IMR-90 (cell line): Measurements from ENCODE around the gene ZBTB1. TPM values are rescaled to one million over a fixed set of nuclear protein-coding genes. Genes with fewer than 3 reads are reported as not detected.

Experiments
- ATAC-seq: fragments of 200-7000 bp; cut with Tn5 transposase; 2 replicates; pipeline ENCODE4 v1.9.1; 2020; ENCODE audit warnings: low read depth, mild to moderate bottlenecking, moderate library complexity
- BruUV-seq: library from RNA; stranded (reverse); fragments of 400-500 nt; replicated peaks from 2 replicates; lab custom pipeline; 2021; lab: Mats Ljungman, UMichigan
- CTCF ChIA-PET: fragments of 300-600 bp; formaldehyde crosslinking; extraction: SDS; loops from one replicate; lab custom pipeline; 2021; ENCODE audit warnings: antibody characterized with exemption; lab: Yijun Ruan, JAX
- POLR2A ChIA-PET: fragments of 300-600 bp; sonication (Branson Sonifier 250); formaldehyde crosslinking; loops from one replicate; lab custom pipeline; 2022; ENCODE audit warnings: antibody characterized with exemption; ENCODE audit not compliant: unreplicated experiment; lab: Charles Lee
- DNase-seq: peaks from one replicate; pipeline ENCODE4 v3.0.0; 2013
- H2AFZ ChIP-seq: replicated peaks from 2 replicates; pipeline ENCODE3; 2013; ENCODE audit warnings: low read length, mild to moderate bottlenecking; ENCODE audit not compliant: poor library complexity
- H2AK5ac ChIP-seq: 2 replicates; pipeline ENCODE4 v1.6.1; 2013; ENCODE audit warnings: low read depth, low read length, inconsistent platforms
- H2AK9ac ChIP-seq: replicated peaks from 2 replicates; pipeline ENCODE3; 2013; ENCODE audit warnings: mild to moderate bottlenecking, low read depth, low read length, moderate library complexity; ENCODE audit not compliant: poor library complexity
- H2BK120ac ChIP-seq: 2 replicates; pipeline ENCODE4 v1.6.1; 2013; ENCODE audit warnings: low read depth, low read length, inconsistent platforms
- H2BK15ac ChIP-seq: 3 replicates; pipeline ENCODE4 v1.6.1; 2013; ENCODE audit warnings: low read depth, low read length, inconsistent platforms
- H2BK20ac ChIP-seq: 2 replicates; pipeline ENCODE4 v1.6.1; 2013; ENCODE audit warnings: low read depth, mild to moderate bottlenecking, inconsistent platforms, low read length, moderate library complexity
- H2BK5ac ChIP-seq: 2 replicates; pipeline ENCODE4 v1.6.1; 2013; ENCODE audit warnings: mild to moderate bottlenecking, low read depth, low read length, inconsistent platforms; ENCODE audit not compliant: poor library complexity, severe bottlenecking
- H3K14ac ChIP-seq: replicated peaks from 2 replicates; pipeline ENCODE4 v1.6.1; 2013; ENCODE audit warnings: low read depth, low read length, inconsistent platforms
- H3K18ac ChIP-seq: 2 replicates; pipeline ENCODE4 v1.6.1; 2013; ENCODE audit warnings: low read depth, low read length, control low read depth
- H3K23ac ChIP-seq: 2 replicates; pipeline ENCODE4 v1.6.1; 2013; ENCODE audit warnings: low read depth, low read length, inconsistent platforms
- H3K27ac ChIP-seq: 2 replicates; pipeline ENCODE4 v1.5.1; 2013; ENCODE audit warnings: mild to moderate bottlenecking, control low read depth, low read length; ENCODE audit not compliant: insufficient read depth
- H3K27me3 ChIP-seq: 2 replicates; pipeline ENCODE4 v1.6.1; 2013; ENCODE audit warnings: low read length; ENCODE audit not compliant: control insufficient read depth, insufficient read depth
- H3K36me3 ChIP-seq: 2 replicates; pipeline ENCODE4 v1.6.1; 2013; ENCODE audit warnings: low read length, mixed read lengths; ENCODE audit not compliant: control insufficient read depth, insufficient read depth
- H3K4ac ChIP-seq: 2 replicates; pipeline ENCODE4 v1.6.1; 2013; ENCODE audit warnings: low read depth, low read length, inconsistent platforms
- H3K4me1 ChIP-seq: 2 replicates; pipeline ENCODE4 v1.6.1; 2013; ENCODE audit warnings: low read length, mixed read lengths; ENCODE audit not compliant: control insufficient read depth, insufficient read depth
- H3K4me2 ChIP-seq: 2 replicates; pipeline ENCODE4 v1.6.1; 2013; ENCODE audit warnings: low read depth, mild to moderate bottlenecking, control low read depth, low read length, moderate library complexity
- H3K4me3 ChIP-seq: 2 replicates; pipeline ENCODE4 v1.5.1; 2013; ENCODE audit warnings: low read depth, mild to moderate bottlenecking, control low read depth, low read length, moderate library complexity; ENCODE audit not compliant: insufficient read depth
- H3K56ac ChIP-seq: 2 replicates; pipeline ENCODE4 v1.6.1; 2013; ENCODE audit warnings: low read length, inconsistent platforms; ENCODE audit not compliant: insufficient read depth; ENCODE audit errors: extremely low read depth
- H3K79me1 ChIP-seq, 2 experiments: 2 replicates each; pipeline ENCODE4 v1.6.1; 2013; ENCODE audit warnings: low read length in 2 of 2, inconsistent platforms in 1 of 2, low read depth in 1 of 2
- H3K9ac ChIP-seq: 2 replicates; pipeline ENCODE4 v1.6.1; 2013; ENCODE audit warnings: low read depth, low read length, control low read depth
- H3K9me1 ChIP-seq: 2 replicates; pipeline ENCODE4 v1.6.1; 2013; ENCODE audit warnings: low read length, inconsistent platforms; ENCODE audit not compliant: insufficient read depth
- H3K9me3 ChIP-seq: 2 replicates; pipeline ENCODE4 v1.6.1; 2013; ENCODE audit warnings: low read length; ENCODE audit not compliant: control insufficient read depth, insufficient read depth
- H4K20me1 ChIP-seq: 2 replicates; pipeline ENCODE4 v1.6.1; 2013; ENCODE audit warnings: low read length, inconsistent platforms; ENCODE audit not compliant: insufficient read depth
- H4K5ac ChIP-seq: 2 replicates; pipeline ENCODE4 v1.6.1; 2013; ENCODE audit warnings: mild to moderate bottlenecking, low read depth, low read length, control low read depth
- H4K8ac ChIP-seq, 2 experiments: 2 replicates each; pipeline ENCODE4 v1.6.1; 2013; ENCODE audit warnings: low read depth in 2 of 2, low read length in 2 of 2, control low read depth in 1 of 2, inconsistent platforms in 1 of 2
- H4K91ac ChIP-seq: 2 replicates; pipeline ENCODE4 v1.6.1; 2013; ENCODE audit warnings: low read depth, low read length, inconsistent platforms; ENCODE audit not compliant: insufficient read depth
- NFE2L2 ChIP-seq: fragments of 150-350 bp; IDR thresholded peaks from 2 replicates; pipeline ENCODE4 v1.6.1; 2016; ENCODE audit warnings: low read depth, mild to moderate bottlenecking, low read length
- WGBS, 2 experiments: methylation state at CpG; one replicate each; pipeline versions ENCODE4 v1.1.5 to v1.1.7; 2013; ENCODE audit warnings: missing lambda C conversion rate in 2 of 2; ENCODE audit not compliant: insufficient read length in 1 of 2; ENCODE audit errors: extremely low coverage in 2 of 2; 5-methylcytosine and 5-hydroxymethylcytosine counted together
- dilution Hi-C: fragments of 300-500 bp; cut with HindIII; formaldehyde crosslinking; loops from one replicate; pipeline ENCODE4 v1.14.3; 2018; ENCODE audit warnings: low sequenced_read_pairs; ENCODE audit not compliant: unreplicated experiment
- in situ Hi-C: fragments of 300-500 bp; cut with MboI; formaldehyde crosslinking; loops from 3 replicates; pipeline ENCODE4 v1.14.3; 2019; ENCODE audit warnings: low sequenced_read_pairs, inconsistent platforms, mixed read lengths
- intact Hi-C: fragments of 100-400 bp; cut with micrococcal nuclease; formaldehyde crosslinking; loops from 2 replicates; pipeline ENCODE4 v1.10.0; 2022
- polyA plus RNA-seq, 3 experiments: library from polyadenylated mRNA; depleted of rRNA; stranded (reverse); fragments of >200 nt; gene quantifications; 2 replicates each; pipeline ENCODE4 v1.2.3, GENCODE V29; 2012; ENCODE audit warnings: low replicate concordance in 1 of 3
- total RNA-seq: library from RNA; depleted of rRNA; stranded (reverse); fragments of >200 nt; gene quantifications from 2 replicates; pipeline ENCODE4 v1.2.3, GENCODE V29; 2012
- TF ChIP-seq, protein P1 (sequence below): conservative IDR thresholded peaks from 2 replicates; pipeline ENCODE4 v1.5.1; 2012; ENCODE audit warnings: mild to moderate bottlenecking, low read depth, low read length, improper control_type of control experiment

Gene ZBTB1
- total and polyA plus RNA-seq, 2 of the 4 experiments (the other 2 are of a cell fraction), result 19.0 to 37.3 TPM

DNA sequence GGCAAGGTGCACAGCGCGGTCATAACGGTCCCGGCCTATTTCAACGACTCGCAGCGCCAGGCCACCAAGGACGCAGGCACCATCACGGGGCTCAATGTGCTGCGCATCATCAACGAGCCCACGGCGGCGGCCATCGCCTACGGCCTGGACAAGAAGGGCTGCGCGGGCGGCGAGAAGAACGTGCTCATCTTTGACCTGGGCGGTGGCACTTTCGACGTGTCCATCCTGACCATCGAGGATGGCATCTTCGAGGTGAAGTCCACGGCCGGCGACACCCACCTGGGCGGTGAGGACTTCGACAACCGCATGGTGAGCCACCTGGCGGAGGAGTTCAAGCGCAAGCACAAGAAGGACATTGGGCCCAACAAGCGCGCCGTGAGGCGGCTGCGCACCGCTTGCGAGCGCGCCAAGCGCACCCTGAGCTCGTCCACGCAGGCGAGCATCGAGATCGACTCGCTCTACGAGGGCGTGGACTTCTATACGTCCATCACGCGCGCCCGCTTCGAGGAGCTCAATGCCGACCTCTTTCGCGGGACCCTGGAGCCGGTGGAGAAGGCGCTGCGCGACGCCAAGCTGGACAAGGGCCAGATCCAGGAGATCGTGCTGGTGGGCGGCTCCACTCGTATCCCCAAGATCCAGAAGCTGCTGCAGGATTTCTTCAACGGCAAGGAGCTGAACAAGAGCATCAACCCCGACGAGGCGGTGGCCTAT is 36.8 kb downstream of the ZBTB1 start:
- Histone ChIP-seq H3K9me3 (peaks cover 11% of the 10 kb centered on the region), H3K4me3 (peak overlapping the region; percentile 67), H3K27ac (no peak overlapping the region), H3K4me2 (peak overlapping the region; percentile 70), H2AK9ac (peak overlapping the region; percentile 60), H2BK20ac (no peak overlapping the region), H3K4me1 (no peaks in the 10 kb centered on the region; the same call in 1 of the 2 replicates), H3K14ac (peak overlapping the region; percentile 82; the same call in 1 of the 2 replicates), H2BK5ac (no peak overlapping the region), H2BK120ac (peak overlapping the region; percentile 58; the same call in 1 of the 2 replicates), H3K79me1 (peaks cover 15 to 27% of the 10 kb centered on the region in 2 experiments; a peak in 3 of 4 replicates), H3K23ac (peak overlapping the region; percentile 94), H3K4ac (peak overlapping the region; percentile 73; the same call in 1 of the 2 replicates), H2AFZ (peak overlapping the region; percentile 91), H4K5ac (peak overlapping the region; percentile 16; the same call in 1 of the 2 replicates), H3K27me3 (no peaks in the 10 kb centered on the region), H4K8ac (peak overlapping the region; percentile 7 to 59; a peak in 3 of 4 replicates), H3K36me3 (no peaks in the 10 kb centered on the region), H4K91ac (peak overlapping the region; percentile 17; the same call in 1 of the 2 replicates), H4K20me1 (no peaks in the 10 kb centered on the region; the same call in none of the 2 replicates), H3K9me1 (peaks cover 12% of the 10 kb centered on the region; the same call in 1 of the 2 replicates), H3K56ac (no peak overlapping the region), H3K9ac (no peak overlapping the region), H3K18ac (no peak overlapping the region), H2AK5ac (peak overlapping the region; percentile 94), H2BK15ac (no peak overlapping the region)
- DNase-seq (no peak), ATAC-seq (no peak)
- in situ Hi-C loops, result loop anchor here (5.0 to 25.0 kb wide), 2 partner anchors 91 to 371 kb away; partner anchors contain the start of gene CHURC1
- intact Hi-C loops, result loop anchor here (2.0 to 5.0 kb wide), 3 partner anchors 71 to 103 kb away; no protein-coding TSS in a partner anchor
- TF ChIP-seq, protein P1, sequence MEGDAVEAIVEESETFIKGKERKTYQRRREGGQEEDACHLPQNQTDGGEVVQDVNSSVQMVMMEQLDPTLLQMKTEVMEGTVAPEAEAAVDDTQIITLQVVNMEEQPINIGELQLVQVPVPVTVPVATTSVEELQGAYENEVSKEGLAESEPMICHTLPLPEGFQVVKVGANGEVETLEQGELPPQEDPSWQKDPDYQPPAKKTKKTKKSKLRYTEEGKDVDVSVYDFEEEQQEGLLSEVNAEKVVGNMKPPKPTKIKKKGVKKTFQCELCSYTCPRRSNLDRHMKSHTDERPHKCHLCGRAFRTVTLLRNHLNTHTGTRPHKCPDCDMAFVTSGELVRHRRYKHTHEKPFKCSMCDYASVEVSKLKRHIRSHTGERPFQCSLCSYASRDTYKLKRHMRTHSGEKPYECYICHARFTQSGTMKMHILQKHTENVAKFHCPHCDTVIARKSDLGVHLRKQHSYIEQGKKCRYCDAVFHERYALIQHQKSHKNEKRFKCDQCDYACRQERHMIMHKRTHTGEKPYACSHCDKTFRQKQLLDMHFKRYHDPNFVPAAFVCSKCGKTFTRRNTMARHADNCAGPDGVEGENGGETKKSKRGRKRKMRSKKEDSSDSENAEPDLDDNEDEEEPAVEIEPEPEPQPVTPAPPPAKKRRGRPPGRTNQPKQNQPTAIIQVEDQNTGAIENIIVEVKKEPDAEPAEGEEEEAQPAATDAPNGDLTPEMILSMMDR, result no peak
- TF ChIP-seq NFE2L2, result no peak
- no TSS peak for BruUV-seq
- dilution Hi-C loops, result no loop called here
- ChIA-PET POLR2A (interaction anchor here (0.9 to 1.2 kb wide), 2 partner anchors 32 to 88 kb away, joined by 3 read pairs; no protein-coding TSS in a partner anchor), CTCF (interaction anchor here (1.8 kb wide), 1 partner anchor 95 kb away, joined by 13 read pairs; no protein-coding TSS in a partner anchor)
- WGBS, 2 experiments, result 33% methylated on average over 62 of the region's 73 CpGs; no CpG with 5 or more reads in 1 of the 2 experiments
